Omental fat pad (tissue), 4 donors: Measurements from ENCODE around the gene NKAIN2. TPM values are rescaled to one million over a fixed set of nuclear protein-coding genes. Genes with fewer than 3 reads are reported as not detected.

Experiments used
- ATAC-seq: fragments of 150-250 bp; one replicate; pipeline ENCODE4 v1.9.1; 2016; ENCODE audit warnings: mild to moderate bottlenecking, moderate library complexity; ENCODE audit not compliant: low FRiP score
- DNase-seq: peaks from one replicate; pipeline ENCODE4 v3.0.0-alpha.2; 2019; ENCODE audit warnings: low spot score
- CTCF ChIP-seq, 3 donors: fragments of 450-650 bp; IDR thresholded peaks; one replicate each; pipeline ENCODE4 v1.5.1; 2016 to 2017; ENCODE audit warnings: antibody characterized with exemption in 3 of 3, mild to moderate bottlenecking in 3 of 3, moderate library complexity in 2 of 3
- total RNA-seq, 4 donors: library from RNA; depleted of rRNA; stranded (reverse); fragments of >200 nt; gene quantifications; one replicate each; pipeline ENCODE4 v1.1.0, GENCODE V29; 2016

NKAIN2 gene
- total RNA-seq, 4 donors from 2014 or later, result not detected

GRCh38 chr6:124076336-124077048, 272.8 kb downstream of the NKAIN2 start:
- DNase-seq (no peak), ATAC-seq (no peak)
- TF ChIP-seq CTCF (IDR thresholded peaks at IDR 0.05), result no peak

- TF ChIP-seq CTCF (IDR thresholded peaks at IDR 0.05), result no peak
Observed at GRCh38 chr6:124078169-124078568, 274.5 kb downstream of the NKAIN2 start.

GRCh38 chr6:124080483-124080882, 276.8 kb downstream of the NKAIN2 start:
- TF ChIP-seq CTCF (IDR thresholded peaks at IDR 0.05), result no peak
- DNase-seq (no peak), ATAC-seq (no peak)

More at GRCh38 chr6:124078169-124078568, 274.5 kb downstream of the NKAIN2 start:
- no peak for DNase-seq
- ATAC-seq, result no peak

GRCh38 chr6:124090491-124090890, 286.8 kb downstream of the NKAIN2 start:
- TF ChIP-seq CTCF (IDR thresholded peaks at IDR 0.05), result no peak
- DNase-seq, result no peak
- no peak for ATAC-seq

GRCh38 chr6:124099520-124099919, 295.9 kb downstream of the NKAIN2 start:
- ATAC-seq, result no peak
- DNase-seq, result no peak
- TF ChIP-seq CTCF (IDR thresholded peaks at IDR 0.05), result no peak

- no peak for TF ChIP-seq CTCF (IDR thresholded peaks at IDR 0.05)
- ATAC-seq, result no peak
- no peak for DNase-seq
Observed at GRCh38 chr6:124110514-124110913, 306.8 kb downstream of the NKAIN2 start.

GRCh38 chr6:124119596-124119995, 315.9 kb downstream of the NKAIN2 start:
- DNase-seq, result no peak
- TF ChIP-seq CTCF (IDR thresholded peaks at IDR 0.05), result no peak
- ATAC-seq, result no peak
